C4-2B (cell line): ENCODE results near the gene HHIPL1.

ENCODE experiments used
- CTCF ChIP-seq: fragments of 450-650 bp; conservative IDR thresholded peaks from 2 replicates; pipeline ENCODE4 v1.5.1; 2017; ENCODE audit warnings: mild to moderate bottlenecking
- ZFX ChIP-seq: fragments of 450-650 bp; IDR thresholded peaks from 2 replicates; pipeline ENCODE4 v1.6.1; 2017

DNA sequence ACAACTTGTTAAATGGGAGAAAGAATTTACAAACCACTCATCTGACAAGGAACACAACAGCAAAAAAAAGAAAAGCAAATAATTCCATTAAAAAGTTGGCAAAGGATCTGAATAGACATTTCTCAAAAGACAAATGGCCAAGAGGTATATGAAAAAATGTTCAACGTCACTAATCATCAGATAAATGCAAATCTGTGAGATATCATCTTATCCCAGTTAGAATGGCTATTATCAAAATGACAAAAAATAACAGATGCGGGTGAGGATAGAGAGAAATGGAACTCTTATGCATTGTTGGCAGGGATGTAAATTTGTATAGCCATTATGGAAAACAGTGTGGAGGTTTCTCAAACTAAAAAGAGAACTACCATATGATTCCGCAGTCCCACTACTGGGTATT lies 69.0 kb downstream of the HHIPL1 start:
- TF ChIP-seq CTCF, result no peak
- TF ChIP-seq ZFX, result no peak
